HAP-1 (cell line): ENCODE data around the gene IPO11.
"Not testable (repeated sequence)": the region's sequence is repeated elsewhere in the genome, so short reads cannot be mapped to it uniquely, and the experiment has no call there.

Source experiments
- DNase-seq, 2 experiments: peaks; one replicate each; pipeline ENCODE4 v3.0.0-alpha.2; 2016 to 2020; ENCODE audit warnings: low spot score in 2 of 2
- H3K27me3 ChIP-seq: fragments of 250-450 bp; sonication (Bioruptor Pico); 2 replicates; pipeline ENCODE4 v1.5.1; 2020; ENCODE audit warnings: low read depth, mild to moderate bottlenecking, moderate library complexity
- H3K36me3 ChIP-seq: fragments of 250-450 bp; sonication (Bioruptor Pico); replicated peaks from 2 replicates; pipeline ENCODE4 v1.5.1; 2020; ENCODE audit warnings: mild to moderate bottlenecking
- H3K4me1 ChIP-seq: fragments of 250-450 bp; sonication (Bioruptor Pico); 2 replicates; pipeline ENCODE4 v1.5.1; 2020; ENCODE audit warnings: mild to moderate bottlenecking
- H3K4me3 ChIP-seq: fragments of 250-450 bp; sonication (Bioruptor Pico); 2 replicates; pipeline ENCODE4 v1.5.1; 2020; ENCODE audit warnings: mild to moderate bottlenecking, moderate library complexity
- H3K9me3 ChIP-seq: fragments of 250-450 bp; sonication (Bioruptor Pico); 2 replicates; pipeline ENCODE4 v1.5.1; 2020; ENCODE audit warnings: mild to moderate bottlenecking, moderate library complexity
- in situ Hi-C: fragments of 300-500 bp; cut with MboI; formaldehyde crosslinking; loops from 3 replicates; pipeline ENCODE4 v1.14.3; 2020; ENCODE audit warnings: low sequenced_read_pairs, inconsistent platforms, mixed read lengths

Gene IPO11

DNA sequence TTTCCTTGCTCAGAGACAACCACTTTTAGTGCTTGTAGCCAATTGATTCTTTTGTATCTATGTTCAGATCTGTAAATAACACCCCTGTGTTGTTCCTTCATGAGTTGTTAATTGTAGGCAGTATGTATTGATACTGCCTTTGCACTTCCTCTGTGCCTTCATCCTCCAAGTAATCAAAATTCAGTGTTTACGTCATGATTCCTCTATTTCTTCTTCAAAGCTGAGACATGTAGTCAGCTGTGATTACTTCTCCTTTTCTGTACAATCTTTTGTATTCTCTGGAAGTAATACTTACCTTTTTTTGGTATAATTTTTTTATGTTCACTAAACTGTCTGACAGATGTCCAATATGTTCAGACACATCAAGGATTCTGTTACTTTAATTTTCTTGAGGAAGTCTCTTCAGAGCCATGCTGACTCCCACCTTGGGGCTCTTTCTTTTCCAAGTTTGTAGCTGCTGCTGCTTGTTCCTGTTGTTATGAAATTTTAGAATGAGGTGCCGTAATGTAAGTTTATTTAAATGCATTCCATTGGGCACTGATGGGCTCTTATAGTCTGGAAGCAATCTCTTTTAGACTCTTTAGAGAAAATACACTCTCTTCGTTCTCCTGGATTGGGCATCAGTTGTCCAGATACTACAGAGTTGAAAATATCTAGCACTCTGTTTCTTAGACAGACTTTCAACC lies 135.5 kb downstream of the IPO11 start:
- Histone ChIP-seq H3K36me3 (0 out of 2 replicates have a peak, but pooled peaks cover 7% of the 10 kb centered on the region), H3K9me3 (no peaks in the 10 kb centered on the region), H3K4me1 (no peaks in the 10 kb centered on the region), H3K27me3 (no peaks in the 10 kb centered on the region), H3K4me3 (no peak overlapping the region)
- in situ Hi-C loops: no loop called here
- DNase-seq: no peak

DNA sequence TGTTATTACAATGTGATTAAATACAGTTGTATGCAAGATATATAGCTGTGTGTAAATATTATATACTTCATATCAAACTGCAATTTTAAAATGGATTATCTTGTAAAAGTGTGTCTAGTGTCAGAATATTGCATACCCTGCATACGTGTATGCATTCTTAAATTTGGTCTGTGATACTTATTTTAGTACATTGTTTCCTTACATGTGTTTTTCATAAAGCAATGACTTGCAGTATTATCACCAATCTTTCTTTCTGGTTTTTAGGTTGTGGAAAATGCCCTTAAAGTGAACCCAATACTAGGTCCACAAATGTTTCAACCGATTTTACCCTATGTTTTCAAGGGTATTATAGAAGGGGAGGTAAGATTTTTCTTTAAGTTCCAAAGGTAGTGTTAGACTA lies 137.5 kb downstream of the IPO11 start:
- DNase-seq: no peak
- Histone ChIP-seq H3K4me3 (no peak overlapping the region), H3K36me3 (0 out of 2 replicates have a peak, but pooled peaks cover 7% of the 10 kb centered on the region), H3K4me1 (no peaks in the 10 kb centered on the region), H3K27me3 (no peaks in the 10 kb centered on the region), H3K9me3 (no peaks in the 10 kb centered on the region)
- in situ Hi-C loops: no loop called here

DNA sequence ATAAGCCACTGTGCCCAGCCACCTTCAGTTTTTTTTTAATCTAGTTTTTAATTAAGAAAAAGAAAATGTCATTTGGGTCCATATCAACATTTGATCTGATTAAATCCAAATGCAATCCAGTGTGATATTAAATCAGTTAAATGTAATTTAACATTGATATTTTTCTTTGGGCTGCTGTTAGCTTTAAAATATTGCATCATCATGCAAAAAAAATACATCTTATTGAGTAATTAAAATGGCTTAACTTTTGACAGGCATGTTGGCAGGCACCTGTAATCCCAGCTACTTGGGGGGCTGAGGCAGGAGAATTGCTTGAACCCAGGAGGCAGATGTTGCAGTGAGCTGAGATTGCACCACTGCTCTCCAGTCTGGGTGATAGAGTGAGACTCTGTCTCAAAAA lies 143.4 kb downstream of the IPO11 start:
- H3K4me3 ChIP-seq: no peak overlapping the region
- in situ Hi-C loops: no loop called here
- H3K4me1 ChIP-seq: no peaks in the 10 kb centered on the region
- no peak for DNase-seq
- no peaks in the 10 kb centered on the region for H3K9me3 ChIP-seq
- 0 out of 2 replicates have a peak, but pooled peaks cover 8% of the 10 kb centered on the region for H3K36me3 ChIP-seq
- no peaks in the 10 kb centered on the region for H3K27me3 ChIP-seq

DNA sequence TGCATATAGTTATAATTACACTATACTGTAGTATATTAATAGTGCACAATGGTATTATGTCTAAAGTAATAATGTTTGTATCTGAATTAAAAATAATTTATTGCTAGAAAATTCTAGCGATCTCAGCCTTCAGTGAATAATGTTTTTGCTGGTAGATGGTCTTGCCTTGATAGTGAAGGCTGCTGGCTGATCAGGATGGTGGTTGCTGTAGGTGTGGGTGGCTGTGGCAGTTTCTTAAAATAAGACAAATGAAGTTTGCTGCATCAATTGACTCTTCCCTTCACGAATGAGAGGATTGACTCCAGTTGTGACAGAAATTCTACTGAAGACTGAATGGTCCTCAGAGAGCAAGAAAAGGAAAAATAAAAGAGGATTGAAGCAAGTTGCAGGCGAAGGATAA lies 146.4 kb downstream of the IPO11 start:
- no peak for DNase-seq
- Histone ChIP-seq H3K9me3 (no peaks in the 10 kb centered on the region), H3K4me3 (no peak overlapping the region), H3K36me3 (peaks cover 9% of the 10 kb centered on the region; the same call in 1 of the 2 replicates), H3K4me1 (peaks cover 10% of the 10 kb centered on the region), H3K27me3 (no peaks in the 10 kb centered on the region)
- in situ Hi-C loops: no loop called here

DNA sequence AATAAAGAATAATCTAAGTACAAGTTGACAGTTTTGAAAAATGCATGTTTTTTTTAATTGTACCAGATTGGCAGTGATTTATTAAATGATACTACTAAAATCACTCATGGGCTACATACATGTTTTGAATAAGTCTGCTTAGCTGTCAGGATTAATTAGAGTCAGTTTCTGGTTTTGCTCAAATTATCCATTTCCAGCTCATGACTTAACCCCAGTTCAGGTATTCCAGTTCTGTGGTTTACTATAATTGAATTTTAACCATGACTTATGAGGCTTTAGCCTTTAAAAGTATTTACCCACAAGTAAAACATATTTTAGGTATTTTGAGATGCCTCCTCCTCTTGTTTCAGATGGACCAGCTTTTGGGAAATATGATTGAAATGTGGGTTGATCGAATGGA lies 148.2 kb downstream of the IPO11 start:
- H3K9me3 ChIP-seq: no peaks in the 10 kb centered on the region
- H3K4me1 ChIP-seq: peaks cover 10% of the 10 kb centered on the region
- in situ Hi-C loops: no loop called here
- H3K4me3 ChIP-seq: no peak overlapping the region
- H3K27me3 ChIP-seq: no peaks in the 10 kb centered on the region
- no peak for DNase-seq
- H3K36me3 ChIP-seq: peaks cover 5% of the 10 kb centered on the region; the same call in 1 of the 2 replicates

DNA sequence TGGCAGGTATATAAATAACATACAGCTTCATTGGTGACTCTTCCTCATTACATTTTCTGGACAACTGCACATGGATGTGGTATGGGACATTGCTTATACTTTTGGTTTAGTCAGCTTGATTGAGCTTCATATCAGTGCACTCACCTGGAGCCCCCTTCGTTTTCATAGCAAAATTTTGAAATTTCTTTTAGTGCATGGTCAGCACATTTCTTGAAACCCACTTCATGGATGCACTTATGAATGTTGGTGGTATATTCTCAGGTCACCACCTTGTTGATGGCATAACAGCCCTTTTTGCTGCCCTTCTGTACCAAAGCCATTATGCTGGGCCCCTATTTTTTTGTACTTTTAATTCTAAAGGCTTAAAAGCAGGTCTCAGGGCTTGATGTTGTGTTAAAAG lies 149.3 kb downstream of the IPO11 start:
- peaks cover 5% of the 10 kb centered on the region; the same call in 1 of the 2 replicates for H3K36me3 ChIP-seq
- no peaks in the 10 kb centered on the region for H3K27me3 ChIP-seq
- peaks cover 10% of the 10 kb centered on the region for H3K4me1 ChIP-seq
- H3K9me3 ChIP-seq: no peaks in the 10 kb centered on the region; the same call in 1 of the 2 replicates
- H3K4me3 ChIP-seq: no peak overlapping the region
- in situ Hi-C loops: no loop called here
- no peak for DNase-seq

DNA sequence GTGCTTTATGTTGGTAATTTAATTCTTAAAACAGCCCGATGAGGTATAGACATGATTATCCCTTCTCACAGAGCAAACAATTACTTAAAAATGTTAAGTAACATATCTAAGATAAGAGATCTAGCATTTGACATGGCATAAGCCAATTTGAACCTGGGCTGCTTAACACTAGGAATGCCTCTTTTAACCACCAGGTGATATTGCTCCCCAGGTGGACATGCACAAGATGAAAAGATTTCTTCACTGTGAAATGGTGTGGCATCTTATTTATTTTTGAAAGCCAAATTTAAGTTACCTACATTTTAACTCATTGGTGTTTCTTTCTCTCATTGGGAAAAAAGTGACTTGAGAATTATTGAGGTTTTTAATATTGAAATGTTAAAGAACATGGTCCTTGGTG lies 150.3 kb downstream of the IPO11 start:
- in situ Hi-C loops: no loop called here
- peaks cover 10% of the 10 kb centered on the region for H3K4me1 ChIP-seq
- H3K36me3 ChIP-seq: peaks cover 5% of the 10 kb centered on the region
- H3K9me3 ChIP-seq: peaks cover 2% of the 10 kb centered on the region; the same call in 1 of the 2 replicates
- DNase-seq: no peak
- no peaks in the 10 kb centered on the region for H3K27me3 ChIP-seq
- H3K4me3 ChIP-seq: no peak overlapping the region

DNA sequence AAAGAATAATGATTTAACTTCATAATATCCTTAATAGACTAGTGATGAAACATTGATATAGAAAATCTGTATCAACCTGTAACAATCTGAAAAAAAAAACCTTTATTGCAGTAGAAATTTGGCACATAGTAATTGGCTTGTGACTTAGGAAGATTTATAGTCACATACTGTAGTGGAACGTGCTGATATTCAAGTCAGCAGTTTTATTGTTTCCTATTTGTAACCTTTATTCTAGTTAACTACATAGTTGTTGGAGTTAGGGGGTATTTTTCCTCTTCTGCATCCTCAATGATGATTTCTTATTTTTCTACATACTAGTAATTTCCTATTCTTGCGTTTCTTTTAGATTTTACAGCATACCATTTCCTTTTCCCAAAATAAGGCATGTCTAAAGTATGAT lies 151.5 kb downstream of the IPO11 start:
- H3K36me3 ChIP-seq: peaks cover 5% of the 10 kb centered on the region
- in situ Hi-C loops: no loop called here

DNA sequence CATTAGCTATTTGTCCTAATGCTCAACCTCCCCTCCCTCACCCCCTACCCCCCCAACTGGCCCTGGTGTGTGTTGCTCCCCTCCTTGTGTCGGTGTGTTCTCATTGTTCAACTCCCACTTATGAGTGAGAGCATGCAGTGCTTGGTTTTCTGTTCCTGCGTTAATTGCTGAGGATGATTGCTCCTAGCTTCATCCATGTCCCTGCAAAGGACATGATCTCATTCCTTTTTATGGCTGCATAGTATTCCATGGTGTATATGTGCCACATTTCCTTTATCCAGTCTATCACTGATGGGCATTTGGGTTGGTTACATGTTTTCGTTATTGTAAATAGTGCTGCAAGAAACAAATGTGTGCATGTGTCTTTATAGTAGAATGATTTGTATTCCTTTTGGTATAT lies 153.2 kb downstream of the IPO11 start:
- peaks cover 26% of the 10 kb centered on the region for H3K4me1 ChIP-seq
- H3K9me3 ChIP-seq, H3K27me3 ChIP-seq, H3K4me3 ChIP-seq, H3K36me3 ChIP-seq, DNase-seq, in situ Hi-C loops: not testable (repeated sequence)

More for the DNA sequence above, 151.5 kb downstream of the IPO11 start:
- Histone ChIP-seq H3K27me3 (no peaks in the 10 kb centered on the region), H3K9me3 (peaks cover 5% of the 10 kb centered on the region; the same call in 1 of the 2 replicates), H3K4me3 (no peak overlapping the region), H3K4me1 (peaks cover 17% of the 10 kb centered on the region)
- DNase-seq: no peak

DNA sequence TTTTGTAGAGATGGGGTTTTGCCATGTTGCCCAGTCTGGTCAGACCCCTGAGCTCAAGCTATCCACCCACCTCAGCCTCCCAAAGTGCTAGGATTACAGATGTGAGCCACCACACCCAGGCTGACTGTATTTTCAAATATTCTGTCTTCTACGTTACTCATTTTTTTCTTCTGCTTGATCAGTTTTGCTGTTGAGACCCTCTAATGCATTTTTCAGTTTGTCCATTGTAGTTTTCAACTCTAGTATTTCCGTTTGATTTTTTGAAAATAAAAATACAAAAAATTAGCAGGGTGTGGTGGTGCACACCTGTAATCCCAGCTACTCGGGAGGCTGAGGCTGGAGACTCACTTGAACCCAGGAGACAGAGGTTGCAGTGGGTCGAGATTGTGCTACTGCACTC lies 155.6 kb downstream of the IPO11 start:
- no peaks in the 10 kb centered on the region; the same call in 1 of the 2 replicates for H3K36me3 ChIP-seq
- DNase-seq: no peak
- H3K9me3 ChIP-seq: peaks cover 5% of the 10 kb centered on the region; the same call in 1 of the 2 replicates
- no peaks in the 10 kb centered on the region for H3K27me3 ChIP-seq
- H3K4me3 ChIP-seq: no peak overlapping the region
- peaks cover 23% of the 10 kb centered on the region for H3K4me1 ChIP-seq
- in situ Hi-C loops: no loop called here

DNA sequence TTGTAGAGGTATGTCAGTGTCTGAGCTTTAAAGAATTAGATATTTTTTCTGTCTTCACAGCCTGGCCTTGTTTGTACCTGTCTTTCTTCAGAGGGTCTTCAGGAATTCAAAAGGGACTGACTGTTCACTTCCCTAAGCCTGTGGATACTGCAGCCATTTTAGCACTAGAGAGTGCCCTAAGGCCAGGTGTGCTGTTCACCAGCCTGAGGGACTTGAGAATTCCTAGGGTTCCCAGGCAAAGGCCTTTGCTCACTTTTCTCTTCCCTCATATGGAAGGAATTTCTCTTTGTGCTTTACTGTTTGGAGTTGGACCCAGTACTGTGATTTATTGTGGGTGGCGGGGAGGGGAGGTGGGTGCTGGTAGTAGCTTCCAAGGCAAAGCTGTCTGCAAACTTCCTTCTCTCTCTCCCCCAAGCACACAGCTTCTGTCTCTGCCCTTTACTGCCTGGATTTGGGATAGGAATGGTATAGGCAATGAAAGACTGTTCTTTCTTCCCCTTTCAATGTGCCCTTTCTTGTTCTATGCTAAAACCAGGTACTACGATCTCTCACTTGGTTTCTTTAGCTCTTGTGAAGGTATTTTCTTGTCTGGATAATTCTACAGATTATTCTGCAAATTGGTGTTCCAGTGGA lies 156.4 kb downstream of the IPO11 start:
- in situ Hi-C loops: no loop called here
- Histone ChIP-seq H3K4me1 (peaks cover 26% of the 10 kb centered on the region), H3K4me3 (no peak overlapping the region), H3K27me3 (no peaks in the 10 kb centered on the region), H3K36me3 (no peaks in the 10 kb centered on the region; the same call in 1 of the 2 replicates), H3K9me3 (peaks cover 5% of the 10 kb centered on the region; the same call in 1 of the 2 replicates)
- DNase-seq: peak in 1 of 2 experiments; percentile 16

DNA sequence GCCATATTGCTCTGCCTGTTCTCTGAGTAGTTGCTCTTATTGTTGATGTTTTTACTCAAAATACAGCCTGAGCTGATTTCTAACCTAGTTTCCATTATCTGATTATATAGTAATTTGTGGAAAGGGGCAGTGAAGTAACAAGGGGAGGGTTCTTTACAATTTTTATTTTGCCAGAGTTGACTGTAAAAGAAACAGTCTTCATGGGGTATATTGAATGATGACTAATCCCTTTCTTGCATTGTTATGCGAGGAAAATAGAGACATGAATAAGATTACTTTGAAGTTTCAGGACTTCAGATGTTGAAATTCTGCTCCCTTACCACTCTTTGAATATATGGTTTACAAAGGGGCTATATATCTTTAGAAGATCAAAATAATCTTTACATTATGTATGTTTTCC lies 156.9 kb downstream of the IPO11 start:
- Histone ChIP-seq H3K4me1 (peaks cover 26% of the 10 kb centered on the region), H3K27me3 (no peaks in the 10 kb centered on the region), H3K4me3 (no peak overlapping the region), H3K36me3 (no peaks in the 10 kb centered on the region; the same call in 1 of the 2 replicates), H3K9me3 (peaks cover 5% of the 10 kb centered on the region; the same call in 1 of the 2 replicates)
- in situ Hi-C loops: no loop called here
- DNase-seq: peak in 1 of 2 experiments; percentile 89

DNA sequence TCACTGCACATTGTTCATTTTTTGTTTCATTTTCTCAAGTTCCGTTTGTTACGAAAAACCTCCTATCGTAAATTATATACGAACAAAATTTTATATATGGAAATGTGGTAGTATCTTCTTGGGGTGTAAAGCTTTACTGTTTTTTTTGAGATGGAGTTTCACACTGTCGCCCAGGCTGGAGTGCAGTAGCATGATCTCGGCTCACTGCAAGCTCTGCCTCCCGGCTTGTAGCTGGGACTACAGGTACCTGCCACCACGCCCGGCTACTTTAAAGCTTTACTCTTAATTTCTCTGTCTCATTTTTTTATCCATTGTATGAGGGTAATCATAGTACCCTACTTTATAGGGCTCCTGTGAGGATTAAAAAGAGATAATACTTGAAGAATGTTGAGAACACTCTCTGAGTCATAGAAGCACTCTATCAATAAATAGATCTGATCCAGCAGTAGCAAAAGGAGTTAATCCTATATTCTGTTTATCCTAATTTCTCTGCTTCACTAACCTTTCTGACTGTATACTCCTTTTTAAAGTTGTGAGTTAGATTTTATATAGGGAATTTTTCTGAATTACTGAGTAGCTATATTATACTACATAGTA lies 160.5 kb downstream of the IPO11 start:
- DNase-seq: peak in 1 of 2 experiments; percentile 54
- Histone ChIP-seq H3K9me3 (peaks cover under 1% of the 10 kb centered on the region; the same call in 1 of the 2 replicates), H3K4me3 (no peak overlapping the region), H3K27me3 (no peaks in the 10 kb centered on the region), H3K4me1 (peaks cover 26% of the 10 kb centered on the region), H3K36me3 (no peaks in the 10 kb centered on the region)
- in situ Hi-C loops: no loop called here

DNA sequence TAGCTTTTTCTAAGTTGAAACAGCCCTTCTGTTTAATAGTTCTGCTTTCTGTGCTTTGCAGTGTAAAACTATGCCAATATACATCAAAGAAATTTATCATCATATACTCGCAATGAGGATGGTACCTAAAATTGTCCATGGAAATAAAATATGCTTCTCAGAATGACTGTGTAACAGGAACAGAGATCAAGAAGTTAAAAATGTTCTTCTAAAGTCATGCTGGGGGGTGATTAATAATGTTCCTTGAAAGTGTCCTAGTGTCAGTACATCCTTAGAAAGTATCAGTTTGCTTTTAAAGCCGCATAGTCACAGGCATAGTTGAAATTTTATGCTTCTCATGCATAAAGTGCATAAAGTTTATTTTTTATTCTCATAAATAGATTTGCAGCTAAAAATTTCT lies 162.0 kb downstream of the IPO11 start:
- in situ Hi-C loops: no loop called here
- peaks cover 15% of the 10 kb centered on the region for H3K4me1 ChIP-seq

More for the DNA sequence above, 162.0 kb downstream of the IPO11 start:
- H3K4me3 ChIP-seq: no peak overlapping the region
- no peaks in the 10 kb centered on the region for H3K9me3 ChIP-seq
- no peak for DNase-seq
- no peaks in the 10 kb centered on the region for H3K36me3 ChIP-seq
- no peaks in the 10 kb centered on the region for H3K27me3 ChIP-seq
